ENCODE data around the gene SH3TC2. TPM values are rescaled to one million over a fixed set of nuclear protein-coding genes. Genes with fewer than 3 reads are reported as not detected.

SH3TC2 gene
- polyA plus RNA-seq, 4 donors = 0.36 to 0.68 TPM; not detected in 2

- Histone ChIP-seq H3K4me1 (ENCODE audit: control insufficient read depth in 3 of 3, insufficient read depth in 2 of 3, low read depth in 1 of 3, low read length in 2 of 3) (no peaks in the 10 kb centered on the region), H3K27me3 (ENCODE audit: control insufficient read depth in 3 of 3, insufficient read depth in 3 of 3, low read length in 3 of 3) (no peaks in the 10 kb centered on the region), H3K27ac (ENCODE audit: low read depth in 1 of 3, low read length in 2 of 3) (no peak overlapping the region), H3K36me3 (ENCODE audit: control insufficient read depth in 3 of 3, insufficient read depth in 2 of 3, low read depth in 1 of 3, low read length in 3 of 3) (no peaks in the 10 kb centered on the region), H3K9me3 (ENCODE audit: control insufficient read depth in 2 of 2, insufficient read depth in 1 of 2, low read depth in 1 of 2, low read length in 1 of 2) (peaks cover 0 to 6% of the 10 kb centered on the region in 2 donors), H3K4me3 (ENCODE audit: low read depth in 1 of 3, low read length in 3 of 3) (no peak overlapping the region)
- no peak for FAIRE-seq
- DNase-seq = no peak
- WGBS, 3 donors = 62 to 74% (median 68%) methylated on average over 2 of the region's 2 CpGs
Observed at GRCh38 chr5:149071756-149072155, 8.9 kb upstream of the SH3TC2 start.

- no peak overlapping the region for H3K4me3 ChIP-seq (ENCODE audit: low read depth in 1 of 3, low read length in 3 of 3)
- H3K4me1 ChIP-seq (ENCODE audit: control insufficient read depth in 3 of 3, insufficient read depth in 2 of 3, low read depth in 1 of 3, low read length in 2 of 3) = no peaks in the 10 kb centered on the region
- FAIRE-seq (no peak), DNase-seq (no peak)
- no peaks in the 10 kb centered on the region for H3K27me3 ChIP-seq (ENCODE audit: control insufficient read depth in 3 of 3, insufficient read depth in 3 of 3, low read length in 3 of 3)
- peaks cover 0 to 6% of the 10 kb centered on the region in 2 donors for H3K9me3 ChIP-seq (ENCODE audit: control insufficient read depth in 2 of 2, insufficient read depth in 1 of 2, low read depth in 1 of 2, low read length in 1 of 2)
- H3K36me3 ChIP-seq (ENCODE audit: control insufficient read depth in 3 of 3, insufficient read depth in 2 of 3, low read depth in 1 of 3, low read length in 3 of 3) = no peaks in the 10 kb centered on the region
- no peak overlapping the region for H3K27ac ChIP-seq (ENCODE audit: low read depth in 1 of 3, low read length in 2 of 3)
- WGBS, 3 donors = 75 to 97% (median 84%) methylated on average over 1 of the region's 1 CpG
Observed at GRCh38 chr5:149071216-149071615, 8.4 kb upstream of the SH3TC2 start.

DNA sequence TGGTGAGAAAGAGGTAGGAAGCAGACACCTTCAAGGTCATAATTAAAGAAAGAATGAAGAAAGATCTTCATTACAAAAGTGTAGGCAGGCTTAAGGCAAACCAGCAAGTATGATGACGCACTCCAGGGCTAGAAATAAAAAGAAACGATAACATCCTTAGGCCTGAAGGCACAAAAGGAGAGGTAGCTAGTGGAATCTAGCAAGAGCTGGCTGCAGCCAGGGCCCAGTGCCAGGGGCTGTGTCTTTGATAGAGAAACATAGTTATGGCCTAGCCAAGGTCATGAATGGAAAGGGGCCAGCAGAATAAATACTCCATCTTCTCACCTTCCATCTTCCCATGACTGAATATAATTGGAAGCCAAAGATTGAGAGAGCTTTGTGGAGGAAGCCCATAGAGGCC, 6.8 kb upstream of the SH3TC2 start:
- DNase-seq (no peak), FAIRE-seq (no peak)
- no peaks in the 10 kb centered on the region for H3K4me1 ChIP-seq (ENCODE audit: control insufficient read depth in 3 of 3, insufficient read depth in 2 of 3, low read depth in 1 of 3, low read length in 2 of 3)
- no peaks in the 10 kb centered on the region for H3K27me3 ChIP-seq (ENCODE audit: control insufficient read depth in 3 of 3, insufficient read depth in 3 of 3, low read length in 3 of 3)
- peaks cover 0 to 4% of the 10 kb centered on the region in 2 donors for H3K9me3 ChIP-seq (ENCODE audit: control insufficient read depth in 2 of 2, insufficient read depth in 1 of 2, low read depth in 1 of 2, low read length in 1 of 2)
- 83 to 93% (median 86%) methylated on average over 2 of the region's 2 CpGs for WGBS, 3 donors
- no peaks in the 10 kb centered on the region for H3K36me3 ChIP-seq (ENCODE audit: control insufficient read depth in 3 of 3, insufficient read depth in 2 of 3, low read depth in 1 of 3, low read length in 3 of 3)
- H3K4me3 ChIP-seq (ENCODE audit: low read depth in 1 of 3, low read length in 3 of 3) = no peak overlapping the region
- H3K27ac ChIP-seq (ENCODE audit: low read depth in 1 of 3, low read length in 2 of 3) = no peak overlapping the region

DNA sequence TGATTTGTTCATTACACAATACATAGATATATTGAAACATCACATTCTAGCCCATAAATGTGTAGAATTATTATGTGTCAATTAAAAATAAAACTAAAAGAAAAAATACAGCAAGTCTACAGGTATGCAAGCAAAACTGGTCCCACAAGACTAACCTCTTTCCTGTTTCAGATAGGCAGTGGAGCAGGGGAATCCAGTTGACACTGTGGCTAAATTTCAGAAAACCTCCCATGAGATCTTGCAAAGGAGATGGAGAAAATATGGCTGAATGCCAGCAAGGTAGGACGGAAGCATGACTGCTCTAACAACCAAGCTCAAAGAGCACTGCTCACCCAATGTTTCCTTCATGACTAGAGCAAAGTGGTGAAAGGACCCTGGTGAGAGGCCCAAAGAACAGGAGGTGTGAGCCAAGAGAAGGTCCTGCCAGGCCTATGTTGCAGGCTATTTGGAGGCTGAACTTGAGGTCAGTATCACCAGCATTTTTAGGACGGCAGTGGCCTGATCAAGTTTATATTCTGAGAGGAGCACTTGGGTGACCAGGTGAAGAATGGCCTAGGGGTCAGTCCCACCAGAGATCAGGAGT, 1.1 kb upstream of the SH3TC2 start:
- Histone ChIP-seq H3K27ac (ENCODE audit: low read depth in 1 of 3, low read length in 2 of 3) (no peak overlapping the region), H3K4me3 (ENCODE audit: low read depth in 1 of 3, low read length in 3 of 3) (no peak overlapping the region), H3K9me3 (ENCODE audit: control insufficient read depth in 2 of 2, insufficient read depth in 1 of 2, low read depth in 1 of 2, low read length in 1 of 2) (peaks cover 0 to 4% of the 10 kb centered on the region in 2 donors), H3K4me1 (ENCODE audit: control insufficient read depth in 3 of 3, insufficient read depth in 2 of 3, low read depth in 1 of 3, low read length in 2 of 3) (peaks cover 0 to 15% (median 5%) of the 10 kb centered on the region in 3 donors), H3K27me3 (ENCODE audit: control insufficient read depth in 3 of 3, insufficient read depth in 3 of 3, low read length in 3 of 3) (no peaks in the 10 kb centered on the region), H3K36me3 (ENCODE audit: control insufficient read depth in 3 of 3, insufficient read depth in 2 of 3, low read depth in 1 of 3, low read length in 3 of 3) (no peaks in the 10 kb centered on the region)
- DNase-seq = peak in 1 of 2 donors; percentile 19
- 44 to 75% (median 63%) methylated on average over 2 of the region's 2 CpGs for WGBS, 3 donors
- no peak for FAIRE-seq

GRCh38 chr5:149062371-149063016, 368 bp downstream of the SH3TC2 start:
- 37 to 47% (median 42%) methylated on average over 3 of the region's 3 CpGs for WGBS, 3 donors
- H3K27ac ChIP-seq (ENCODE audit: low read depth in 1 of 3, low read length in 2 of 3) = peak overlapping the region in 2 of 3 donors; percentile 33 to 39
- H3K27me3 ChIP-seq (ENCODE audit: control insufficient read depth in 3 of 3, insufficient read depth in 3 of 3, low read length in 3 of 3) = no peaks in the 10 kb centered on the region
- H3K4me3 ChIP-seq (ENCODE audit: low read depth in 1 of 3, low read length in 3 of 3) = no peak overlapping the region
- FAIRE-seq (no peak), DNase-seq (peak; percentile 17 to 52)
- peaks cover 0 to 15% (median 5%) of the 10 kb centered on the region in 3 donors for H3K4me1 ChIP-seq (ENCODE audit: control insufficient read depth in 3 of 3, insufficient read depth in 2 of 3, low read depth in 1 of 3, low read length in 2 of 3)
- no peaks in the 10 kb centered on the region for H3K36me3 ChIP-seq (ENCODE audit: control insufficient read depth in 3 of 3, insufficient read depth in 2 of 3, low read depth in 1 of 3, low read length in 3 of 3)
- H3K9me3 ChIP-seq (ENCODE audit: control insufficient read depth in 2 of 2, insufficient read depth in 1 of 2, low read depth in 1 of 2, low read length in 1 of 2) = peaks cover 0 to 8% of the 10 kb centered on the region in 2 donors

GRCh38 chr5:149061341-149061740, 1.5 kb downstream of the SH3TC2 start:
- Histone ChIP-seq H3K27me3 (ENCODE audit: control insufficient read depth in 3 of 3, insufficient read depth in 3 of 3, low read length in 3 of 3) (no peaks in the 10 kb centered on the region), H3K4me1 (ENCODE audit: control insufficient read depth in 3 of 3, insufficient read depth in 2 of 3, low read depth in 1 of 3, low read length in 2 of 3) (peaks cover 0 to 15% (median 5%) of the 10 kb centered on the region in 3 donors), H3K27ac (ENCODE audit: low read depth in 1 of 3, low read length in 2 of 3) (no peak overlapping the region), H3K4me3 (ENCODE audit: low read depth in 1 of 3, low read length in 3 of 3) (no peak overlapping the region), H3K9me3 (ENCODE audit: control insufficient read depth in 2 of 2, insufficient read depth in 1 of 2, low read depth in 1 of 2, low read length in 1 of 2) (peaks cover 0 to 4% of the 10 kb centered on the region in 2 donors), H3K36me3 (ENCODE audit: control insufficient read depth in 3 of 3, insufficient read depth in 2 of 3, low read depth in 1 of 3, low read length in 3 of 3) (no peaks in the 10 kb centered on the region)
- no peak for FAIRE-seq
- 46 to 75% (median 57%) methylated on average over 4 of the region's 4 CpGs for WGBS, 3 donors
- DNase-seq = no peak

DNA sequence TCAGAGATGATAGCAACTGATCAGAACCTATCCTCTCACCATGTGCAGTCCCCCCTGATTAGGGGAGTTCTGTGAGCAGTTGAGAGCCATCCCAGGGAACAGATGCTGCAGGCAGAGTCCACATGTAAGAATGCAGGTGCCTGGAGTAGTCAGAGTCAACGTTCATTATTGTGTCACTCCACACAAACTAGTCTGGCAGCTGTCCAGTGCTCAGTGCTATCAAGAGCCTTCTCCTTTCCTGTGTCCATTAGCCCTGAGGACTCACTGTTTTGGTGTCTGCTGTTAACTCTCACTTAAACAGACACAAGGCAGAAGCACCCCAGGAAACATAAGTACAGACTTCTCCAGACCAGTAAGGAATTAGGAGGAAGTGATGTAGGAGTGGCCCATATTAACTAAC, 2.5 kb downstream of the SH3TC2 start:
- no peak overlapping the region for H3K4me3 ChIP-seq (ENCODE audit: low read depth in 1 of 3, low read length in 3 of 3)
- H3K36me3 ChIP-seq (ENCODE audit: control insufficient read depth in 3 of 3, insufficient read depth in 2 of 3, low read depth in 1 of 3, low read length in 3 of 3) = no peaks in the 10 kb centered on the region
- H3K9me3 ChIP-seq (ENCODE audit: control insufficient read depth in 2 of 2, insufficient read depth in 1 of 2, low read depth in 1 of 2, low read length in 1 of 2) = peaks cover 0 to 4% of the 10 kb centered on the region in 2 donors
- no peaks in the 10 kb centered on the region for H3K27me3 ChIP-seq (ENCODE audit: control insufficient read depth in 3 of 3, insufficient read depth in 3 of 3, low read length in 3 of 3)
- DNase-seq = peak; percentile 46 to 48
- FAIRE-seq = no peak
- H3K4me1 ChIP-seq (ENCODE audit: control insufficient read depth in 3 of 3, insufficient read depth in 2 of 3, low read depth in 1 of 3, low read length in 2 of 3) = peaks cover 0 to 15% (median 5%) of the 10 kb centered on the region in 3 donors
- no peak overlapping the region for H3K27ac ChIP-seq (ENCODE audit: low read depth in 1 of 3, low read length in 2 of 3)
- WGBS, 3 donors = 0 to 10% (median 5%) methylated on average over 1 of the region's 1 CpG

- FAIRE-seq (no peak), DNase-seq (no peak)
- H3K27me3 ChIP-seq (ENCODE audit: control insufficient read depth in 3 of 3, insufficient read depth in 3 of 3, low read length in 3 of 3) = no peaks in the 10 kb centered on the region
- H3K4me3 ChIP-seq (ENCODE audit: low read depth in 1 of 3, low read length in 3 of 3) = no peak overlapping the region
- peaks cover 0 to 4% of the 10 kb centered on the region in 2 donors for H3K9me3 ChIP-seq (ENCODE audit: control insufficient read depth in 2 of 2, insufficient read depth in 1 of 2, low read depth in 1 of 2, low read length in 1 of 2)
- no peaks in the 10 kb centered on the region for H3K36me3 ChIP-seq (ENCODE audit: control insufficient read depth in 3 of 3, insufficient read depth in 2 of 3, low read depth in 1 of 3, low read length in 3 of 3)
- H3K4me1 ChIP-seq (ENCODE audit: control insufficient read depth in 3 of 3, insufficient read depth in 2 of 3, low read depth in 1 of 3, low read length in 2 of 3) = peaks cover 0 to 2% (median 0%) of the 10 kb centered on the region in 3 donors
- no peak overlapping the region for H3K27ac ChIP-seq (ENCODE audit: low read depth in 1 of 3, low read length in 2 of 3)
- 68 to 81% (median 73%) methylated on average over 3 of the region's 3 CpGs for WGBS, 3 donors
Observed at GRCh38 chr5:149056616-149057165, 6.2 kb downstream of the SH3TC2 start.
